Panc1 (cell line): ENCODE measurements around the gene KDM2B. TPM values are rescaled to one million over a fixed set of nuclear protein-coding genes. Genes with fewer than 3 reads are reported as not detected.

ENCODE experiments used
- ATAC-seq: fragments of 200-7000 bp; cut with Tn5 transposase; 2 replicates; pipeline ENCODE4 v1.9.1; 2020; ENCODE audit warnings: mild to moderate bottlenecking, moderate library complexity
- BruUV-seq: library from RNA; stranded (reverse); fragments of 400-500 nt; replicated peaks from 2 replicates; lab custom pipeline; 2021; lab: Mats Ljungman, UMichigan
- CTCF ChIA-PET: fragments of 300-600 bp; sonication (Branson Sonifier 250); formaldehyde crosslinking; loops from one replicate; lab custom pipeline; 2022; ENCODE audit warnings: antibody characterized with exemption; lab: Charles Lee
- POLR2A ChIA-PET: fragments of 300-600 bp; sonication (Branson Sonifier 250); formaldehyde crosslinking; loops from one replicate; lab custom pipeline; 2022; ENCODE audit warnings: antibody characterized with exemption; lab: Charles Lee
- DNase-seq: peaks from one replicate; pipeline ENCODE4 v3.0.0-alpha.2; 2010; ENCODE audit warnings: low read depth, low spot score
- H3K27ac ChIP-seq: 2 replicates; pipeline ENCODE4 v1.5.1; 2011; ENCODE audit warnings: mild to moderate bottlenecking, low read length, inconsistent platforms
- H3K27me3 ChIP-seq: fragments of 200-500 bp; sonication (Bioruptor generic); 2 replicates; pipeline ENCODE4 v1.6.0; 2014; ENCODE audit warnings: low read length, inconsistent platforms; ENCODE audit not compliant: control insufficient read depth, insufficient read depth
- H3K36me3 ChIP-seq: fragments of 200-500 bp; sonication (Bioruptor generic); 2 replicates; pipeline ENCODE4 v1.5.1; 2014; ENCODE audit warnings: inconsistent platforms, mild to moderate bottlenecking, low read length, moderate library complexity; ENCODE audit not compliant: control insufficient read depth, insufficient read depth
- H3K4me1 ChIP-seq: 2 replicates; pipeline ENCODE4 v1.5.1; 2011; ENCODE audit warnings: inconsistent platforms, mild to moderate bottlenecking, low read length, moderate library complexity; ENCODE audit not compliant: control insufficient read depth, insufficient read depth
- H3K4me3 ChIP-seq, 2 experiments: 2 replicates each; pipeline ENCODE4 v1.5.1; 2011 to 2012; ENCODE audit warnings: low read depth in 2 of 2, low read length in 2 of 2, mild to moderate bottlenecking in 2 of 2, inconsistent platforms in 1 of 2, moderate library complexity in 1 of 2
- H3K9me3 ChIP-seq: fragments of 200-500 bp; sonication (Bioruptor generic); 2 replicates; pipeline ENCODE4 v1.5.1; 2014; ENCODE audit warnings: low read depth, mild to moderate bottlenecking, inconsistent platforms, low read length, moderate library complexity; ENCODE audit not compliant: control insufficient read depth, insufficient read depth
- POLR2AphosphoS5 ChIP-seq: IDR thresholded peaks from 2 replicates; pipeline ENCODE4 v1.6.1; 2012; ENCODE audit warnings: mild to moderate bottlenecking, low read depth, low read length, moderate library complexity
- SIN3A ChIP-seq: IDR thresholded peaks from 2 replicates; pipeline ENCODE4 v1.6.1; 2012; ENCODE audit warnings: low read depth, mild to moderate bottlenecking, low read length, moderate library complexity, borderline replicate concordance; ENCODE audit not compliant: insufficient read depth
- TCF7L2 ChIP-seq: IDR thresholded peaks from 2 replicates; pipeline ENCODE4 v1.6.1; 2011; ENCODE audit warnings: mild to moderate bottlenecking, low read depth, low read length, inconsistent platforms
- in situ Hi-C: cut with HindIII; loops from 2 replicates; pipeline ENCODE4 v1.10.0; 2016; ENCODE audit warnings: low sequenced_read_pairs, low pct_unique_long_range_greater_than_20kb
- intact Hi-C: fragments of 100-400 bp; cut with micrococcal nuclease; formaldehyde crosslinking; loops from one replicate; pipeline ENCODE4 v1.10.0; 2022; ENCODE audit not compliant: unreplicated experiment
- total RNA-seq: library from RNA; stranded (reverse); gene quantifications from one replicate; pipeline ENCODE4 v1.2.1, GENCODE V29; 2021; ENCODE audit not compliant: unreplicated experiment
- TF ChIP-seq, protein P1 (sequence below), 2 experiments: IDR thresholded peaks; 2 replicates each; pipeline ENCODE4 v1.6.1; 2011 to 2012; ENCODE audit warnings: low read depth in 2 of 2, control low read depth in 1 of 2, low read length in 1 of 2, mild to moderate bottlenecking in 1 of 2, moderate library complexity in 1 of 2; ENCODE audit not compliant: insufficient read depth in 1 of 2
- TF ChIP-seq, protein P2 (sequence below): fragments of 450-650 bp; IDR thresholded peaks from 2 replicates; pipeline ENCODE4 v1.5.1; 2017; ENCODE audit warnings: mild to moderate bottlenecking

Gene KDM2B
- total RNA-seq, 1 experiment from 2014 or later: 27.5 TPM

DNA sequence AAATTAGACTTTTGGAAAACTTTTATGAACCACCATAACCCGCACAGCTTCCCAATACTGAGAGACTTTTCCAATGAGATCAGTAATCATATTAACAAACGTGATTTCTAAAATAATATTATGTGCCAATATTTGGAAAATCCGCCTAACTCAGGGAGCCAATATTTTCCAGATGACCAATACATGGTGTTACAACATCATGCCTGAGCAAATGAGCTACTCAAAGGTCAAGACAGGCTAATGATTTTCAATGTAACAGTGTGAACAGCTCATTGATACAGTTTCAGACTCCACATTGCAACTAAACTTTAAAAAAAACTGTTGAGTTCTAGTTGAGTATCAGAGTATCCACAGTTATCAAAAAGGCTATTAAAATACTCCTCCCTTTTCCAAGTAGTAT lies 134.1 kb downstream of the KDM2B start:
- POLR2A ChIA-PET: interaction anchor here (0.6 kb wide), 1 partner anchor 46 kb away, joined by 3 read pairs; no protein-coding TSS in a partner anchor
- in situ Hi-C loops (no loop called here), intact Hi-C loops (no loop called here)
- peaks cover 4% of the 10 kb centered on the region; the same call in 1 of the 2 replicates for H3K4me1 ChIP-seq
- BruUV-seq: no TSS peak
- DNase-seq (no peak), ATAC-seq (no peak)
- CTCF ChIA-PET: no interaction called here
- no peak overlapping the region for H3K27ac ChIP-seq
- no peaks in the 10 kb centered on the region for H3K27me3 ChIP-seq
- no peaks in the 10 kb centered on the region; the same call in none of the 2 replicates for H3K36me3 ChIP-seq
- no peak overlapping the region for H3K4me3 ChIP-seq
- H3K9me3 ChIP-seq: no peaks in the 10 kb centered on the region
- TF ChIP-seq SIN3A (no peak), POLR2AphosphoS5 (no peak), TCF7L2 (no peak)
- TF ChIP-seq, protein P1, sequence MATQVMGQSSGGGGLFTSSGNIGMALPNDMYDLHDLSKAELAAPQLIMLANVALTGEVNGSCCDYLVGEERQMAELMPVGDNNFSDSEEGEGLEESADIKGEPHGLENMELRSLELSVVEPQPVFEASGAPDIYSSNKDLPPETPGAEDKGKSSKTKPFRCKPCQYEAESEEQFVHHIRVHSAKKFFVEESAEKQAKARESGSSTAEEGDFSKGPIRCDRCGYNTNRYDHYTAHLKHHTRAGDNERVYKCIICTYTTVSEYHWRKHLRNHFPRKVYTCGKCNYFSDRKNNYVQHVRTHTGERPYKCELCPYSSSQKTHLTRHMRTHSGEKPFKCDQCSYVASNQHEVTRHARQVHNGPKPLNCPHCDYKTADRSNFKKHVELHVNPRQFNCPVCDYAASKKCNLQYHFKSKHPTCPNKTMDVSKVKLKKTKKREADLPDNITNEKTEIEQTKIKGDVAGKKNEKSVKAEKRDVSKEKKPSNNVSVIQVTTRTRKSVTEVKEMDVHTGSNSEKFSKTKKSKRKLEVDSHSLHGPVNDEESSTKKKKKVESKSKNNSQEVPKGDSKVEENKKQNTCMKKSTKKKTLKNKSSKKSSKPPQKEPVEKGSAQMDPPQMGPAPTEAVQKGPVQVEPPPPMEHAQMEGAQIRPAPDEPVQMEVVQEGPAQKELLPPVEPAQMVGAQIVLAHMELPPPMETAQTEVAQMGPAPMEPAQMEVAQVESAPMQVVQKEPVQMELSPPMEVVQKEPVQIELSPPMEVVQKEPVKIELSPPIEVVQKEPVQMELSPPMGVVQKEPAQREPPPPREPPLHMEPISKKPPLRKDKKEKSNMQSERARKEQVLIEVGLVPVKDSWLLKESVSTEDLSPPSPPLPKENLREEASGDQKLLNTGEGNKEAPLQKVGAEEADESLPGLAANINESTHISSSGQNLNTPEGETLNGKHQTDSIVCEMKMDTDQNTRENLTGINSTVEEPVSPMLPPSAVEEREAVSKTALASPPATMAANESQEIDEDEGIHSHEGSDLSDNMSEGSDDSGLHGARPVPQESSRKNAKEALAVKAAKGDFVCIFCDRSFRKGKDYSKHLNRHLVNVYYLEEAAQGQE (IDR thresholded peaks at IDR 0.05; ENCODE audit: insufficient read depth in 1 of 2, low read depth in 2 of 2, low read length in 1 of 2): no peak

DNA sequence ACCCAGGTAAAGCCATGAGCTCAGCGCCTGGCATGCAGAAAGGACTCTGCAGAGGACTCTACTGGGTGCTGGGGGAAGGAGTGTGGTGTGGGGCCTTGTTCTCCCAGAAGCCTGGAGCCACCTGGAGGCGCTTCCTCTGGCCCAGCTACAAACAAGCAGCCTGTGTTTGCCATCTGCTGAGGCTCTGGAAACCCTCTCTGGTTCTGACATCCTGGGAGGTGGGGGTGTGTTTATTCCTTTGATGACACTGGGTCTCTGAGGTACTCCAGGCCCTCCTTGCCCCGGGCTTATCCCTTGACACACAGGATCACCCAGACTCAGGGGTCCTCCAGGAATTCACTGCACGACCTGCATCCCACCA lies 136.0 kb downstream of the KDM2B start:
- BruUV-seq: no TSS peak
- H3K9me3 ChIP-seq: no peaks in the 10 kb centered on the region
- peaks cover 4% of the 10 kb centered on the region; the same call in 1 of the 2 replicates for H3K4me1 ChIP-seq
- in situ Hi-C loops: no loop called here
- no peak overlapping the region for H3K4me3 ChIP-seq
- ChIA-PET POLR2A (no interaction called here), CTCF (interaction anchor here (2.6 kb wide), 1 partner anchor 110 kb away, joined by 11 read pairs; no protein-coding TSS in a partner anchor)
- no peaks in the 10 kb centered on the region; the same call in none of the 2 replicates for H3K36me3 ChIP-seq
- no peak for DNase-seq
- no peaks in the 10 kb centered on the region for H3K27me3 ChIP-seq
- no peak for ATAC-seq
- intact Hi-C loops: loop anchor here (5.0 kb wide), 1 partner anchor 113 kb away; no protein-coding TSS in a partner anchor
- TF ChIP-seq, protein P1 (IDR thresholded peaks at IDR 0.05; ENCODE audit: insufficient read depth in 1 of 2, low read depth in 2 of 2, low read length in 1 of 2): no peak
- TF ChIP-seq POLR2AphosphoS5: no peak
- TF ChIP-seq SIN3A: no peak
- TF ChIP-seq, protein P2, sequence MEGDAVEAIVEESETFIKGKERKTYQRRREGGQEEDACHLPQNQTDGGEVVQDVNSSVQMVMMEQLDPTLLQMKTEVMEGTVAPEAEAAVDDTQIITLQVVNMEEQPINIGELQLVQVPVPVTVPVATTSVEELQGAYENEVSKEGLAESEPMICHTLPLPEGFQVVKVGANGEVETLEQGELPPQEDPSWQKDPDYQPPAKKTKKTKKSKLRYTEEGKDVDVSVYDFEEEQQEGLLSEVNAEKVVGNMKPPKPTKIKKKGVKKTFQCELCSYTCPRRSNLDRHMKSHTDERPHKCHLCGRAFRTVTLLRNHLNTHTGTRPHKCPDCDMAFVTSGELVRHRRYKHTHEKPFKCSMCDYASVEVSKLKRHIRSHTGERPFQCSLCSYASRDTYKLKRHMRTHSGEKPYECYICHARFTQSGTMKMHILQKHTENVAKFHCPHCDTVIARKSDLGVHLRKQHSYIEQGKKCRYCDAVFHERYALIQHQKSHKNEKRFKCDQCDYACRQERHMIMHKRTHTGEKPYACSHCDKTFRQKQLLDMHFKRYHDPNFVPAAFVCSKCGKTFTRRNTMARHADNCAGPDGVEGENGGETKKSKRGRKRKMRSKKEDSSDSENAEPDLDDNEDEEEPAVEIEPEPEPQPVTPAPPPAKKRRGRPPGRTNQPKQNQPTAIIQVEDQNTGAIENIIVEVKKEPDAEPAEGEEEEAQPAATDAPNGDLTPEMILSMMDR: no peak
- TF ChIP-seq TCF7L2: no peak
- no peak overlapping the region for H3K27ac ChIP-seq
